Measurements from ENCODE around the gene PHF20. TPM values are rescaled to one million over a fixed set of nuclear protein-coding genes. Genes with fewer than 3 reads are reported as not detected.

Gene PHF20
- total and polyA plus RNA-seq, 2 of the 13 experiments (the other 11 are each of a cell fraction or from before 2014, with no cell fraction given), result 22.8 to 34.1 TPM

GRCh38 chr20:35771689-35772562, at the start of gene PHF20 (continued):
- TF ChIP-seq ATF4 (CRISPR knock-in tag; IDR thresholded peaks at IDR 0.05) (peak in 1 of 2 experiments; percentile 91; a peak in 2 of 4 replicates), ARNT2 (CRISPR knock-in tag; IDR thresholded peaks at IDR 0.05; ENCODE audit: low read depth) (peak; percentile 92; the same call in 1 of the 2 replicates), TOE1 (CRISPR knock-in tag; IDR thresholded peaks at IDR 0.05) (no peak), POLR2A (IDR thresholded peaks at IDR 0.05; ENCODE audit: insufficient read depth in 1 of 2, low read depth in 2 of 2, low read length in 2 of 2) (peak; percentile 86 to 89), GZF1 (CRISPR knock-in tag; IDR thresholded peaks at IDR 0.05) (peak; percentile 74; the same call in 1 of the 2 replicates), SP140L (CRISPR knock-in tag; IDR thresholded peaks at IDR 0.05; ENCODE audit: borderline replicate concordance) (0 out of 2 replicates have a peak, but pooled peaks have one; percentile 26), KAT7 (CRISPR knock-in tag; IDR thresholded peaks at IDR 0.05; ENCODE audit: borderline replicate concordance) (peak; percentile 96), CEBPB (IDR thresholded peaks at IDR 0.05; ENCODE audit: borderline replicate concordance, low read depth, low read length) (peak; percentile 80), ATF7-NPFF (CRISPR knock-in tag; IDR thresholded peaks at IDR 0.05; ENCODE audit: low read depth) (peak; percentile 99), MTERF4 (CRISPR knock-in tag; IDR thresholded peaks at IDR 0.05) (peak; percentile 89), ZNF619 (CRISPR knock-in tag; IDR thresholded peaks at IDR 0.05) (peak; percentile 56; the same call in 1 of the 2 replicates), ZNF180 (CRISPR knock-in tag; IDR thresholded peaks at IDR 0.05; ENCODE audit: borderline replicate concordance, low read depth) (peak; percentile 92; the same call in 1 of the 2 replicates), DMAP1 (CRISPR knock-in tag; IDR thresholded peaks at IDR 0.05) (peak; percentile 65), ZNF768 (CRISPR knock-in tag; IDR thresholded peaks at IDR 0.05) (peak; percentile 58), AGO1 (IDR thresholded peaks at IDR 0.05; ENCODE audit: low read depth, low read length, poor library complexity, severe bottlenecking) (peak; percentile 52), SRF (IDR thresholded peaks at IDR 0.05; ENCODE audit: low read depth, low read length) (peak; percentile 41; the same call in 1 of the 2 replicates), ZNF577 (CRISPR knock-in tag; IDR thresholded peaks at IDR 0.05; ENCODE audit: borderline replicate concordance, low read depth) (peak; percentile 46; the same call in 1 of the 2 replicates), ZNF713 (CRISPR knock-in tag; IDR thresholded peaks at IDR 0.05) (peak; percentile 98), TEF (CRISPR knock-in tag; IDR thresholded peaks at IDR 0.05) (peak; percentile 73), ZNF558 (CRISPR knock-in tag; IDR thresholded peaks at IDR 0.05; ENCODE audit: borderline replicate concordance) (peak; percentile 72; the same call in 1 of the 2 replicates), ZFP91 (CRISPR knock-in tag; IDR thresholded peaks at IDR 0.05; ENCODE audit: borderline replicate concordance) (peak; percentile 72), ZSCAN31 (CRISPR knock-in tag; IDR thresholded peaks at IDR 0.05; ENCODE audit: low read depth) (peak; percentile 76; the same call in 1 of the 2 replicates), SKI (IDR thresholded peaks at IDR 0.05; ENCODE audit: partially characterized antibody) (peak; percentile 67), XBP1 (CRISPR knock-in tag; IDR thresholded peaks at IDR 0.05) (no peak), ZNF549 (CRISPR knock-in tag; IDR thresholded peaks at IDR 0.05) (no peak; the same call in 1 of the 2 replicates), PRMT3 (CRISPR knock-in tag; IDR thresholded peaks at IDR 0.05; ENCODE audit: borderline replicate concordance, low read depth) (peak; percentile 92; the same call in 1 of the 2 replicates)
